GM12865 (cell line): ENCODE results near the gene ZNRF1.

Experiments
- DNase-seq: peaks from one replicate; pipeline ENCODE4 v3.0.0; 2010; ENCODE audit warnings: low read depth
- H3K4me3 ChIP-seq: 2 replicates; pipeline ENCODE4 v1.5.1; 2011; ENCODE audit warnings: mild to moderate bottlenecking, low read depth, low read length, control low read depth
- TF ChIP-seq, protein P1 (sequence below): IDR thresholded peaks from 2 replicates; pipeline ENCODE4 v1.5.1; 2011; ENCODE audit warnings: low read length, control low read depth, low read depth, inconsistent platforms; ENCODE audit not compliant: insufficient read depth; ENCODE audit errors: missing control alignments

Gene ZNRF1

GRCh38 chr16:75071621-75072020 is 72.8 kb downstream of the ZNRF1 start:
- TF ChIP-seq, protein P1, sequence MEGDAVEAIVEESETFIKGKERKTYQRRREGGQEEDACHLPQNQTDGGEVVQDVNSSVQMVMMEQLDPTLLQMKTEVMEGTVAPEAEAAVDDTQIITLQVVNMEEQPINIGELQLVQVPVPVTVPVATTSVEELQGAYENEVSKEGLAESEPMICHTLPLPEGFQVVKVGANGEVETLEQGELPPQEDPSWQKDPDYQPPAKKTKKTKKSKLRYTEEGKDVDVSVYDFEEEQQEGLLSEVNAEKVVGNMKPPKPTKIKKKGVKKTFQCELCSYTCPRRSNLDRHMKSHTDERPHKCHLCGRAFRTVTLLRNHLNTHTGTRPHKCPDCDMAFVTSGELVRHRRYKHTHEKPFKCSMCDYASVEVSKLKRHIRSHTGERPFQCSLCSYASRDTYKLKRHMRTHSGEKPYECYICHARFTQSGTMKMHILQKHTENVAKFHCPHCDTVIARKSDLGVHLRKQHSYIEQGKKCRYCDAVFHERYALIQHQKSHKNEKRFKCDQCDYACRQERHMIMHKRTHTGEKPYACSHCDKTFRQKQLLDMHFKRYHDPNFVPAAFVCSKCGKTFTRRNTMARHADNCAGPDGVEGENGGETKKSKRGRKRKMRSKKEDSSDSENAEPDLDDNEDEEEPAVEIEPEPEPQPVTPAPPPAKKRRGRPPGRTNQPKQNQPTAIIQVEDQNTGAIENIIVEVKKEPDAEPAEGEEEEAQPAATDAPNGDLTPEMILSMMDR, result no peak
- no peak overlapping the region for H3K4me3 ChIP-seq
- DNase-seq, result no peak

DNA sequence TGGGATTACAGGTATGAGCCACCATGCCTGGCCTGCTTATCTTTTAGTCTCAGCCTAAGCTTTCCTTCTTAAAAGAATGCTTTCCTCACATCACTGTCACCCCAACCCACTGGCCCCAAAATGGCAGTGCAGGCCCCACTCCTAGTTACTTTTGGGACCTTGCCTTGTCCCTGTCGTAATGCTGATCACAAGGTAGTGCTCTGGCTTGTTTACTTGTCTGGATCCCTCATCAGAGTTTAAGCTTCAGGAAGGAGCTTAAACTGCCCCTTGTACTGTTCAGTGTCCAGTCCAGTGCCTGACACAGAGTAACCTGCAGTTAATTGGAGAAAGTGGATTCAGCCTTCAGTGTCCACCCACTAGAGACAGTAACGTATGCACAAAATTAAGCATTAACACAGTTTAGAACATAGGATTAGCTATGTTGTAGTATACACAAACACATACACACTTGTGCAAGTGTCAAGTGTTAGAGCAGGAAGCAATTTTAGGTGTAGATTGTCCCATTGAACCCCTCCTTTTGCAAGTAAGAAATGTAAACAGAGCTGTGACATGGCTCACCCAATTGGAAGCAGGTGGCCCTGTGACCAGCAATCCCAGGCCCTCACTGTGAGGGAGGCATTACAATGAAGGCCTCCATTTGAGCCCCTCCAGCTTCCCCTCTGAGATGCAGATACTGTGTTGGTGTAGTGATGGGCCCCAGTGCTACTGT is 73.6 kb downstream of the ZNRF1 start:
- H3K4me3 ChIP-seq, result no peak overlapping the region
- DNase-seq, result no peak
- TF ChIP-seq, protein P1, result no peak

GRCh38 chr16:75073545-75074303 is 74.9 kb downstream of the ZNRF1 start:
- H3K4me3 ChIP-seq, result no peak overlapping the region
- DNase-seq, result no peak
- TF ChIP-seq, protein P1, result no peak

GRCh38 chr16:75074304-75074793 is 75.5 kb downstream of the ZNRF1 start:
- TF ChIP-seq, protein P1, result no peak
- no peak for DNase-seq
- H3K4me3 ChIP-seq, result no peak overlapping the region

GRCh38 chr16:75074920-75075687 is 76.3 kb downstream of the ZNRF1 start:
- DNase-seq, result peak; percentile 96
- H3K4me3 ChIP-seq, result peak overlapping the region; percentile 32
- TF ChIP-seq, protein P1, result no peak

GRCh38 chr16:75075688-75076268 is 77.0 kb downstream of the ZNRF1 start:
- H3K4me3 ChIP-seq, result peak overlapping the region; percentile 32
- DNase-seq, result no peak
- TF ChIP-seq, protein P1, result no peak
